ENCODE measurements around the gene SORCS2. TPM values are rescaled to one million over a fixed set of nuclear protein-coding genes. Genes with fewer than 3 reads are reported as not detected.

Gene SORCS2
- total RNA-seq, 1 experiment from 2014 or later = 0.15 TPM

- Histone ChIP-seq H3K9me3 (ENCODE audit: control insufficient read depth, insufficient read depth, low read depth, low read length) (no peaks in the 10 kb centered on the region), H3K27ac (ENCODE audit: low read length) (no peak overlapping the region), H3K27me3 (ENCODE audit: control insufficient read depth, insufficient read depth, low read length) (no peaks in the 10 kb centered on the region), H3K36me3 (ENCODE audit: control insufficient read depth, insufficient read depth, low read length) (no peaks in the 10 kb centered on the region), H3K4me3 (ENCODE audit: low read depth in 2 of 2, low read length in 2 of 2) (no peak overlapping the region), H3K4me1 (ENCODE audit: control insufficient read depth, insufficient read depth, low read length) (no peaks in the 10 kb centered on the region)
- ChIA-PET CTCF (no interaction called here), POLR2A (no interaction called here)
- no peak for DNase-seq (ENCODE audit: low read depth, low spot score)
- ATAC-seq = no peak
- intact Hi-C loops (cut with micrococcal nuclease; ENCODE audit: unreplicated experiment) (no loop called here), in situ Hi-C loops (cut with HindIII; ENCODE audit: low pct_unique_long_range_greater_than_20kb, low sequenced_read_pairs) (no loop called here)
- BruUV-seq (replicated peaks) = no TSS peak
- TF ChIP-seq POLR2AphosphoS5 (IDR thresholded peaks at IDR 0.05; ENCODE audit: low read depth, low read length) = no peak
- TF ChIP-seq SIN3A (IDR thresholded peaks at IDR 0.05; ENCODE audit: borderline replicate concordance, insufficient read depth, low read depth, low read length) = no peak
- no peak for TF ChIP-seq TCF7L2 (IDR thresholded peaks at IDR 0.05; ENCODE audit: low read depth, low read length)
- TF ChIP-seq CTCF (IDR thresholded peaks at IDR 0.05) = no peak
- no peak for TF ChIP-seq REST (IDR thresholded peaks at IDR 0.05; ENCODE audit: insufficient read depth in 1 of 2, low read depth in 2 of 2, low read length in 1 of 2)
Measured at GRCh38 chr4:7359400-7360062, 167.2 kb downstream of the SORCS2 start.

- CTCF ChIA-PET = no interaction called here
- in situ Hi-C loops (cut with HindIII; ENCODE audit: low pct_unique_long_range_greater_than_20kb, low sequenced_read_pairs) (no loop called here), intact Hi-C loops (cut with micrococcal nuclease; ENCODE audit: unreplicated experiment) (no loop called here)
- BruUV-seq (replicated peaks) = no TSS peak
- Histone ChIP-seq H3K9me3 (ENCODE audit: control insufficient read depth, insufficient read depth, low read depth, low read length) (no peaks in the 10 kb centered on the region), H3K4me1 (ENCODE audit: control insufficient read depth, insufficient read depth, low read length) (no peaks in the 10 kb centered on the region), H3K27me3 (ENCODE audit: control insufficient read depth, insufficient read depth, low read length) (no peaks in the 10 kb centered on the region), H3K27ac (ENCODE audit: low read length) (no peak overlapping the region), H3K4me3 (ENCODE audit: low read depth in 2 of 2, low read length in 2 of 2) (no peak overlapping the region), H3K36me3 (ENCODE audit: control insufficient read depth, insufficient read depth, low read length) (no peaks in the 10 kb centered on the region)
- no peak for DNase-seq (ENCODE audit: low read depth, low spot score)
- TF ChIP-seq REST (IDR thresholded peaks at IDR 0.05; ENCODE audit: insufficient read depth in 1 of 2, low read depth in 2 of 2, low read length in 1 of 2) = no peak
- no peak for TF ChIP-seq TCF7L2 (IDR thresholded peaks at IDR 0.05; ENCODE audit: low read depth, low read length)
- no peak for TF ChIP-seq CTCF (IDR thresholded peaks at IDR 0.05)
- no peak for TF ChIP-seq SIN3A (IDR thresholded peaks at IDR 0.05; ENCODE audit: borderline replicate concordance, insufficient read depth, low read depth, low read length)
- no peak for TF ChIP-seq POLR2AphosphoS5 (IDR thresholded peaks at IDR 0.05; ENCODE audit: low read depth, low read length)
- no peak for ATAC-seq
- POLR2A ChIA-PET = no interaction called here
Measured at GRCh38 chr4:7360806-7361205, 168.5 kb downstream of the SORCS2 start.

Data from Panc1 (cell line).